Skin epidermis (tissue), 12 donors: ENCODE data around the gene PCDHGA10.
"Not testable (repeated sequence)": the region's sequence is repeated elsewhere in the genome, so short reads cannot be mapped to it uniquely, and the experiment has no call there.

Experiments used
- H3K27ac ChIP-seq, 21 experiments: fragments of 200-600 bp; sonication (generic) in 11 of 21; one replicate each; pipeline ENCODE4 v1.5.0; 2020; ENCODE audit warnings: mild to moderate bottlenecking in 3 of 21, inconsistent platforms in 2 of 21, moderate library complexity in 2 of 21
- H3K4me3 ChIP-seq, 7 experiments: fragments of 200-600 bp; sonication (generic) in 2 of 7; one replicate each; pipeline ENCODE4 v1.5.0; 2020; ENCODE audit warnings: inconsistent platforms in 2 of 7, mild to moderate bottlenecking in 2 of 7, moderate library complexity in 1 of 7

Gene PCDHGA10

GRCh38 chr5:141389153-141390042 lies 23.4 kb upstream of the PCDHGA10 start:
- Histone ChIP-seq H3K4me3 (no peak overlapping the region), H3K27ac (no peak overlapping the region)

DNA sequence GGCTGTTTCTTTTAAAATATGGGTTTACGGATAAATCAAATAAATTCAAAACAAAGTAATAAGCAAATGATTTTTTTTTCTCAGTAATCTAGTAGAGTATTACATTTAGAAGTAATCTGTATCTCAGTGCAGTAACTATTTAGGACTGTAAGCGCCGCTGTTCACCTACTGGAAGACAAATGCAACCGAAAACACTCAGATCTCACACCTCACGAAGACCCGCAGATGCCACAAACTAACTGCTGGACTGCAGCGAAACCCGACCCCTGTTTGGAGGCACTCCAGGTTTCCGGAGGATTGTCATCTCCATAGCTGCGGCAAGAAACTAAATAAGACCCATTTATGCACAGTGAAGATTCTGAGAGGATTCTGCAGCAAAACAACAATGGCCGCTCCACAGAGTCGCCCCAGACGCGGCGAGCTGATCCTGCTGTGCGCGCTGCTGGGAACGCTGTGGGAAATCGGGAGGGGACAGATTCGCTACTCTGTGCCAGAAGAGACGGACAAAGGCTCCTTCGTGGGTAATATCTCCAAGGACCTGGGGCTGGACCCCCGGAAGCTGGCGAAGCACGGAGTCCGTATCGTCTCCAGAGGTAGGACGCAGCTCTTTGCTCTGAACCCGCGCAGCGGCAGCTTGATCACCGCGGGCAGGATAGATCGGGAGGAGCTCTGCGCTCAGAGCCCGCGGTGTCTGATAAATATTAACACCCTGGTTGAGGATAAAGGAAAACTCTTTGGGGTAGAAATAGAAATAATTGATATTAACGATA lies 20.2 kb upstream of the PCDHGA10 start, which contains the start of gene PCDHGA8:
Gene PCDHGA8 (plus strand): TSS at position 205 of the 770 bp plus-strand sequence. CDS start 181 bp downstream, at position 386.
- H3K4me3 ChIP-seq, result no peak within 1 kb of the TSS
- H3K27ac ChIP-seq, result no peak within 1 kb of the TSS

GRCh38 chr5:141393267-141393666 lies 19.5 kb upstream of the PCDHGA10 start:
- H3K4me3 ChIP-seq, result no peak overlapping the region
- H3K27ac ChIP-seq, result no peak overlapping the region

DNA sequence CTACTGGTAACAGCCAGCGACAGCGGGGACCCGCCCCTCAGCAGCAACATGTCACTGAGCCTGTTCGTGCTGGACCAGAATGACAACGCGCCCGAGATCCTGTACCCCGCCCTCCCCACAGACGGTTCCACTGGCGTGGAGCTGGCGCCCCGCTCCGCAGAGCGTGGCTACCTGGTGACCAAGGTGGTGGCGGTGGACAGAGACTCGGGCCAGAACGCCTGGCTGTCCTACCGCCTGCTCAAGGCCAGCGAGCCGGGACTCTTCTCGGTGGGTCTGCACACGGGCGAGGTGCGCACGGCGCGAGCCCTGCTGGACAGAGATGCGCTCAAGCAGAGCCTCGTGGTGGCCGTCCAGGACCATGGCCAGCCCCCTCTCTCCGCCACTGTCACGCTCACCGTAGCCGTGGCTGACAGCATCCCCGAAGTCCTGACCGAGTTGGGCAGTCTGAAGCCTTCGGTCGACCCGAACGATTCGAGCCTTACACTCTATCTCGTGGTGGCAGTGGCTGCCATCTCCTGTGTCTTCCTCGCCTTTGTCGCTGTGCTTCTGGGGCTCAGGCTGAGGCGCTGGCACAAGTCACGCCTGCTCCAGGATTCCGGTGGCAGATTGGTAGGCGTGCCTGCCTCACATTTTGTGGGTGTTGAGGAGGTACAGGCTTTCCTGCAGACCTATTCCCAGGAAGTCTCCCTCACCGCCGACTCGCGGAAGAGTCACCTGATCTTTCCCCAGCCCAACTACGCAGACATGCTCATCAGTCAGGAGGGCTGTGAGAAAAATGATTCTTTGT lies 18.2 kb upstream of the PCDHGA10 start:
- H3K4me3 ChIP-seq, H3K27ac ChIP-seq: not testable (repeated sequence)

GRCh38 chr5:141397756-141398551 lies 14.8 kb upstream of the PCDHGA10 start, which contains the start of gene PCDHGB5:
Gene PCDHGB5, plus strand, starts transcription at chr5:141397947. Its CDS starts 181 bp downstream, at chr5:141398128.
- not testable (repeated sequence) for H3K27ac ChIP-seq
- H3K4me3 ChIP-seq, result peak within 1 kb of the TSS in 1 of 7 experiments; percentile 6

- Histone ChIP-seq H3K27ac (no peak overlapping the region), H3K4me3 (no peak overlapping the region)
Measured at GRCh38 chr5:141398608-141399007, 14.2 kb upstream of the PCDHGA10 start.

GRCh38 chr5:141399555-141400258 lies 13.1 kb upstream of the PCDHGA10 start:
- Histone ChIP-seq H3K4me3 (no peak overlapping the region), H3K27ac (no peak overlapping the region)

DNA sequence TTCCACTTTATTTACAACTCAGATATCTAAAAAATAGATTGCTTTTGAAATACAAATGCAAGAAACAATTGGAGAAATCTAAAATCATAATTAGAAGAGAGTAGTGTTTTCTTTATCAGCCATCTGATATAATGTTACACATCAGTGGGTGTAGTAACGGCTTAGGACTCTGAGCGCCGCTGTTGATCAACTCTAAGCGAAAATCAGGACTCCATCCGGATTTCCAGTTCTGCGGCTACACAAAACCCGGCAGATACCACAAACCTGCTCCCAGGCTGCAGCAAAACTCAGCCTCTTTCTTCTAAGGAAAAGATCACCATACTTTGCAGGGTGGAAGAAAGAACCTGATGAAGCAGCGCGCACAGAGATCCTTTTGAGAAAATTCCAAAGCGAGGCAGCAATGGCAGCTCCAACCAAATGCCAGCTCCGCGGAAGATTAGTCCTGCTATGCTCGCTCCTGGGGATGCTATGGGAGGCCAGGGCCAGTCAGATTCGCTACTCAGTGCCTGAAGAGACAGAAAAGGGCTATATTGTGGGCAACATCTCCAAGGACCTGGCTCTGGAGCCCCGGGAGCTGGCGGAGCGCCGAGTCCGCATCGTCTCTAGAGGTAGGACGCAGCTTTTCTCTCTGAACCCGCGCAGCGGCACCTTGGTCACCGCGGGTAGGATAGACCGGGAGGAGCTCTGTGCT lies 10.1 kb upstream of the PCDHGA10 start, which contains the start of gene PCDHGA9:
Gene PCDHGA9 (plus strand): TSS at position 226 of the 691 bp plus-strand sequence. CDS start 175 bp downstream, at position 401.
- Histone ChIP-seq H3K27ac (peak within 1 kb of the TSS in 1 of 21 experiments; percentile 9), H3K4me3 (peak within 1 kb of the TSS in 3 of 7 experiments; percentile 1 to 22 (median 7))

GRCh38 chr5:141403387-141403786 lies 9.4 kb upstream of the PCDHGA10 start:
- Histone ChIP-seq H3K4me3 (peak overlapping the region in 1 of 7 experiments; percentile 7), H3K27ac (no peak overlapping the region)

DNA sequence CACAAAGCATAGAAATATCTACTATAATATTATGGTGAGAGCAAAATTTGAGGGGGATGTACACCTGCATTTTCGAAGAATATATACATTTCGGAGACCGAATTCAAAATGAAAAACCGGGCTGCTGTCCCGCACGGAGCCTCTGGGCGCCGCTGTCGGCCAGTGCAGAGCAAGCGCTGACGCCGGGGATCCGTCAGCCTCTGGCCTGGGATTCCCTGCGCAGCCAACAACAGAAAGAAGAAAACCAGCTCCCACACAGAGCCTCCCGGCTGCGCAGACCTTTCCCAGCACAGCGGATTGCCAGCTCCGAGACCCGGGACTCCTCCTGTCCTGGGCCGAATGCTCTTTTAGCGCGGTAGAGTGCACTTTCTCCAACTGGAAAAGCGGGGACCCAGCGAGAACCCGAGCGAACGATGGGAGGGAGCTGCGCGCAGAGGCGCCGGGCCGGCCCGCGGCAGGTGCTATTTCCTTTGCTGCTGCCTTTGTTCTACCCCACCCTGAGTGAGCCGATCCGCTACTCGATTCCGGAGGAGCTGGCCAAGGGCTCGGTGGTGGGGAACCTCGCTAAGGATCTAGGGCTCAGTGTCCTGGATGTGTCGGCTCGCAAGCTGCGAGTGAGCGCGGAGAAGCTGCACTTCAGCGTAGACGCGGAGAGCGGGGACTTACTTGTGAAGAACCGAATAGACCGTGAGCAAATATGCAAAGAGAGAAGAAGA lies 4.8 kb upstream of the PCDHGA10 start, which contains the start of gene PCDHGB6:
Gene PCDHGB6 (plus strand): TSS at position 232 of the 716 bp plus-strand sequence. CDS start 182 bp downstream, at position 414.
- H3K27ac ChIP-seq, result not testable (repeated sequence)
- peak within 1 kb of the TSS in 4 of 7 experiments; percentile 11 to 21 (median 12) for H3K4me3 ChIP-seq

DNA sequence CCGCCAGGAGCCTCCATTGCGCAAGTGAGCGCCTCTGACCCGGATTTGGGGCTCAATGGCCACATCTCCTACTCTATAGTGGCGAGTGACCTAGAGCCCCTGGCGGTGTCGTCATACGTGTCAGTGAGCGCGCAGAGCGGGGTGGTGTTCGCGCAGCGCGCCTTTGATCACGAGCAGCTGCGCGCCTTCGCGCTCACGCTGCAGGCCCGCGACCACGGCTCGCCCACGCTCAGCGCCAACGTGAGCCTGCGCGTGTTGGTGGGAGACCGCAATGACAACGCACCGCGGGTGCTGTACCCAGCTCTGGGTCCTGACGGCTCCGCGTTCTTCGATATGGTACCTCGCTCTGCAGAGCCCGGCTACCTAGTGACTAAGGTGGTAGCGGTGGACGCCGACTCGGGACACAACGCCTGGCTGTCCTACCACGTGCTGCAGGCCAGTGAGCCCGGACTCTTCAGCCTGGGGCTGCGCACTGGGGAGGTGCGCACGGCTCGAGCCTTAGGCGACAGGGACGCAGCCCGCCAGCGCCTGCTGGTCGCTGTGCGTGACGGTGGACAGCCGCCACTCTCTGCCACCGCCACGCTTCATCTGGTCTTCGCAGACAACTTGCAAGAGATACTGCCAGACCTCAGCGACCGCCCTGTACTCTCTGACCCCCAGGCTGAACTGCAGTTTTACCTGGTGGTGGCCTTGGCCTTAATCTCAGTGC lies 3.0 kb upstream of the PCDHGA10 start:
- Histone ChIP-seq H3K4me3 (no peak overlapping the region), H3K27ac (no peak overlapping the region)

DNA sequence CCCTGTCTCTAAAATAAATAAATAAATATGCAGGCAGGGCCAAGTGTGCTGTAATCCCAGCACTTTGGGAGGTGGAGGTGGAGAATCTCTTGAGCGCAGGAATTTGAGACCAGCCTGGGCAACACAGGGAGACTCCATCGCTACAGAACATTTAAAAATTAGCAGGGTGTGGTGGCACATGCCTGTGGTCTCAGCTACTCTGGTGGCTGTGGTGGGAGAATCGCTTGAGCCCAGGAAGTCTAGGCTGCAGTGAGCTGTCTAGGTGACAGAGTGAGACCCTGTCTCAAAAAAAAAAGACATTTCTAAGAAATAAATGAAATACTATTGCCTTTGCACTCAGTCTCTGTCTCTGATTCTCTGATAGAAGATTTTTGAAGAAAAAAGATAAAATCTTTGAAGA lies 1.2 kb upstream of the PCDHGA10 start:
- H3K27ac ChIP-seq, result no peak overlapping the region
- H3K4me3 ChIP-seq, result no peak overlapping the region

DNA sequence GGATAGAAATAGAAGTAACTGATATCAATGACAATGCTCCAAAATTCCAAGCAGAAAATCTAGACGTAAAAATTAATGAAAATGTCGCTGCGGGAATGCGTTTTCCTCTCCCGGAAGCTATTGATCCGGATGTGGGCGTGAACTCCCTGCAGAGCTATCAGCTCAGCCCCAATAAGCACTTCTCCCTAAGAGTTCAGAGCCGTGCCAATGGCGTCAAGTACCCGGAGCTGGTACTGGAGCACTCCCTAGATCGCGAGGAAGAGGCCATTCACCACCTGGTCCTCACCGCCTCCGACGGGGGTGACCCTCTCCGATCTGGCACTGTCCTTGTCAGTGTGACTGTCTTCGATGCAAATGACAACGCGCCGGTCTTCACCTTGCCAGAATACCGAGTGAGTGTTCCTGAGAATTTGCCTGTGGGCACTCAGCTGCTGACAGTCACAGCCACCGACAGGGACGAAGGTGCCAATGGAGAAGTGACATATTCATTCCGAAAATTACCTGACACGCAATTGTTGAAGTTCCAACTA lies 818 bp downstream of the PCDHGA10 start:
- H3K4me3 ChIP-seq, result peak overlapping the region in 6 of 7 experiments; percentile 3 to 36 (median 20)
- H3K27ac ChIP-seq, result no peak overlapping the region

- not testable (repeated sequence) for H3K4me3 ChIP-seq, H3K27ac ChIP-seq
Measured at GRCh38 chr5:141414548-141415274, 1.9 kb downstream of the PCDHGA10 start.

DNA sequence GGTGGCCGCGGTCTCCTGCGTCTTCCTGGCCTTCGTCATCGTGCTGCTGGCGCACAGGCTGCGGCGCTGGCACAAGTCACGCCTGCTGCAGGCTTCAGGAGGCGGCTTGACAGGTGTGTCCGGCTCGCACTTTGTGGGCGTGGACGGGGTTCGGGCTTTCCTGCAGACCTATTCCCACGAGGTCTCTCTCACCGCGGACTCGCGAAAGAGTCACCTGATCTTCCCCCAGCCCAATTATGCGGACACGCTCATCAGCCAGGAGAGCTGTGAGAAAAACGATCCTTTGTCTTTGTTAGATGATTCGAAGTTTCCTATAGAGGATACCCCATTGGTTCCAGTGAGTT lies 2.5 kb downstream of the PCDHGA10 start:
- H3K4me3 ChIP-seq, H3K27ac ChIP-seq: not testable (repeated sequence)
